Mesenchymal stem cell (in vitro differentiated cells and primary cell): ENCODE results near the gene RTN4RL2. TPM values are rescaled to one million over a fixed set of nuclear protein-coding genes. Genes with fewer than 3 reads are reported as not detected.
A peak's percentile ranks its signal among the peaks of the same experiment; 100 is the strongest.

Experiments used
- DNase-seq: peaks from one replicate; pipeline ENCODE4 v3.0.0-alpha.2; 2013
- H2AFZ ChIP-seq: one replicate; pipeline ENCODE4 v1.6.1; 2013; ENCODE audit warnings: low read depth, mild to moderate bottlenecking, control low read depth, inconsistent platforms, low read length, moderate library complexity
- H2AK5ac ChIP-seq: 2 replicates; pipeline ENCODE4 v1.6.1; 2013; ENCODE audit warnings: low read length, moderate library complexity, mild to moderate bottlenecking, inconsistent platforms; ENCODE audit not compliant: severe bottlenecking
- H2BK120ac ChIP-seq: one replicate; pipeline ENCODE4 v1.6.1; 2013; ENCODE audit warnings: low read depth, mild to moderate bottlenecking, inconsistent platforms, low read length, moderate library complexity
- H2BK12ac ChIP-seq, 2 experiments: one replicate each; pipeline ENCODE4 v1.6.1; 2013; ENCODE audit warnings: inconsistent platforms in 2 of 2, low read length in 2 of 2, mild to moderate bottlenecking in 2 of 2, moderate library complexity in 2 of 2, control low read depth in 1 of 2
- H2BK15ac ChIP-seq: one replicate; pipeline ENCODE4 v1.6.1; 2013; ENCODE audit warnings: mild to moderate bottlenecking, low read depth, inconsistent platforms; ENCODE audit not compliant: poor library complexity, severe bottlenecking
- H2BK5ac ChIP-seq: 2 replicates; pipeline ENCODE4 v1.6.1; 2013; ENCODE audit warnings: low read depth, mild to moderate bottlenecking, low read length, control low read depth, inconsistent platforms; ENCODE audit not compliant: poor library complexity, severe bottlenecking
- H3K14ac ChIP-seq, 2 experiments: one replicate each; pipeline ENCODE4 v1.6.1; 2013; ENCODE audit warnings: inconsistent platforms in 2 of 2, low read length in 2 of 2, control low read depth in 1 of 2, mild to moderate bottlenecking in 1 of 2, moderate library complexity in 1 of 2
- H3K18ac ChIP-seq, 2 experiments: one replicate each; pipeline ENCODE4 v1.6.1; 2013; ENCODE audit warnings: inconsistent platforms in 2 of 2, low read length in 2 of 2, control low read depth in 1 of 2, low read depth in 1 of 2, mild to moderate bottlenecking in 1 of 2
- H3K23ac ChIP-seq, 2 experiments: one replicate each; pipeline ENCODE4 v1.6.1; 2013; ENCODE audit warnings: inconsistent platforms in 2 of 2, low read length in 2 of 2, mild to moderate bottlenecking in 2 of 2, moderate library complexity in 2 of 2, control low read depth in 1 of 2
- H3K27ac ChIP-seq: 2 replicates; pipeline ENCODE4 v1.5.1; 2013; ENCODE audit warnings: mild to moderate bottlenecking, moderate library complexity, low read length, control low read depth, inconsistent platforms; ENCODE audit not compliant: poor library complexity, severe bottlenecking
- H3K27me3 ChIP-seq, 2 experiments: 2 replicates each; pipeline versions ENCODE4 v1.6.1 to v1.7.0; 2013; ENCODE audit warnings: low read length in 2 of 2, mild to moderate bottlenecking in 2 of 2, moderate library complexity in 2 of 2, control low read depth in 1 of 2, inconsistent platforms in 1 of 2; ENCODE audit not compliant: control insufficient read depth in 1 of 2, insufficient read depth in 1 of 2
- H3K36me3 ChIP-seq, 2 experiments: 2 replicates each; pipeline versions ENCODE4 v1.6.1 to v1.7.0; 2013; ENCODE audit warnings: low read length in 2 of 2, control low read depth in 1 of 2, inconsistent platforms in 1 of 2, low read depth in 1 of 2, mild to moderate bottlenecking in 1 of 2; ENCODE audit not compliant: insufficient read depth in 2 of 2, control insufficient read depth in 1 of 2
- H3K4ac ChIP-seq, 2 experiments: one replicate each; pipeline ENCODE4 v1.6.1; 2013; ENCODE audit warnings: inconsistent platforms in 2 of 2, low read length in 2 of 2, mild to moderate bottlenecking in 2 of 2, moderate library complexity in 2 of 2, control low read depth in 1 of 2, low read depth in 1 of 2
- H3K4me1 ChIP-seq: 2 replicates; pipeline ENCODE4 v1.6.1; 2013; ENCODE audit warnings: low read depth, low read length, control low read depth; ENCODE audit not compliant: control insufficient read depth, insufficient read depth
- H3K4me2 ChIP-seq: 2 replicates; pipeline ENCODE4 v1.6.1; 2013; ENCODE audit warnings: low read length, mild to moderate bottlenecking, inconsistent platforms; ENCODE audit not compliant: poor library complexity, severe bottlenecking
- H3K4me3 ChIP-seq, 2 experiments: 2 replicates each; pipeline versions ENCODE4 v1.5.1 to v1.7.0; 2013; ENCODE audit warnings: low read length in 2 of 2, mild to moderate bottlenecking in 2 of 2, control low read depth in 1 of 2, low read depth in 1 of 2; ENCODE audit not compliant: insufficient read depth in 1 of 2
- H3K79me1 ChIP-seq: replicated peaks from 2 replicates; pipeline ENCODE4 v1.6.1; 2013; ENCODE audit warnings: mild to moderate bottlenecking, control low read depth, low read length, inconsistent platforms; ENCODE audit not compliant: poor library complexity, severe bottlenecking
- H3K9ac ChIP-seq: 2 replicates; pipeline ENCODE4 v1.7.0; 2013; ENCODE audit warnings: mild to moderate bottlenecking, low read length, moderate library complexity
- H3K9me3 ChIP-seq: 2 replicates; pipeline ENCODE4 v1.7.0; 2013; ENCODE audit warnings: mild to moderate bottlenecking, low read length; ENCODE audit not compliant: control insufficient read depth
- H4K8ac ChIP-seq: one replicate; pipeline ENCODE4 v1.6.1; 2013; ENCODE audit warnings: inconsistent platforms, mild to moderate bottlenecking, low read length, moderate library complexity
- H4K91ac ChIP-seq: one replicate; pipeline ENCODE4 v1.6.1; 2013; ENCODE audit warnings: mild to moderate bottlenecking, low read length, inconsistent platforms
- WGBS: methylation state at CpG from one replicate; pipeline ENCODE4 v1.1.7; 2013; ENCODE audit warnings: mixed read lengths; 5-methylcytosine and 5-hydroxymethylcytosine counted together
- small RNA-seq: library from polyadenylated mRNA; stranded (forward); fragments of <200 nt; extraction: miRNeasy Mini kit (QIAGEN cat#:217004); gene quantifications from one replicate; pipeline ENCODE3, GENCODE V24; 2013; ENCODE audit warnings: low read depth

RTN4RL2 gene

GRCh38 chr11:57516061-57516443 is 55.7 kb downstream of the RTN4RL2 start:
- 37% methylated on average over 5 of the region's 5 CpGs for WGBS
- Histone ChIP-seq H2AFZ (no peak overlapping the region), H2BK15ac (no peak overlapping the region), H3K36me3 (no peaks in the 10 kb centered on the region), H4K8ac (peak overlapping the region; percentile 63), H3K23ac (no peak overlapping the region), H3K14ac (no peak overlapping the region), H4K91ac (no peak overlapping the region), H3K4ac (no peak overlapping the region), H2AK5ac (no peak overlapping the region), H3K27ac (no peak overlapping the region), H3K9ac (peak overlapping the region; percentile 91), H3K18ac (no peak overlapping the region), H2BK120ac (no peak overlapping the region), H3K27me3 (no peaks in the 10 kb centered on the region), H2BK12ac (no peak overlapping the region), H2BK5ac (no peak overlapping the region), H3K4me2 (peak overlapping the region; percentile 99), H3K9me3 (no peaks in the 10 kb centered on the region), H3K79me1 (no peaks in the 10 kb centered on the region), H3K4me3 (peak overlapping the region; percentile 72 to 84), H3K4me1 (peaks cover 14% of the 10 kb centered on the region)
- no peak for DNase-seq

DNA sequence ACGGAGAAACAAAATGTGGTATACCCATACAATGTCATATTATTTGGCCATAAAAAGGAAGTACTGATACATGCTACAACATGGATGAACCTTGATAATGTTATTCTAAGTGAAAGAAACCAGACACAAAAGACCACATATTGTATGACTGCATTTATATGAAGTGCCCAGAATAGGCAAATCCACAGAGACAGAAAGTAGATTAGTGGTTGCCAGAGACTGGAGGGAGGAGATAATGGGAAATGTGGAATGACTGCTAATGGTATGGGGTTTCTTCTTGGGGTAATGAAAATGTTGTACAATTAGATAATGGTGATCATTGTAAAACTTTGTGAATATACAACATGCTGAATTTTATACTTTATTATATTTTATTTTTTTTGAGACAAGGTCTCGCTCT is 60.8 kb downstream of the RTN4RL2 start:
- 86% methylated on average over 1 of the region's 2 CpGs for WGBS
- no peaks in the 10 kb centered on the region for H3K27me3 ChIP-seq

DNA sequence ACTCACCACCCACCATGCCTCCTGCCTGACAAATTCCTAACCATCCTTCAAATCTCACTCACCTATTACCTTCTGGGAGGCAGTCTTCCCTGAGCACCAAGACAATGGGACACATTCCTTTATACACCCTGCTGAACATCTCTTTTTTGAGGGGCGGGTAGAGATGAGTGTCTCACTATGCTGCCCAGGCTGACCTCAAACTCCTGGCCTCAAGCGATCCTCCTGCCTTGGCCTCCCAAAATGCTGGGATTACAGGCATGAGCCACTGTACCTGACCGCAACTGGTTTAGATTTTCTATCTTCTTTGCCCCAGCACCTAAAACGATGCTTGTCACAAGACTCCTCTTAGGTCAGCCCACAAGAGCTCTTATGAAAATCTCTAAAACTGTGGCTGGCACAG is 63.1 kb downstream of the RTN4RL2 start:
- Histone ChIP-seq H3K27ac (no peak overlapping the region), H3K4me2 (no peak overlapping the region), H2BK120ac (no peak overlapping the region), H4K8ac (no peak overlapping the region), H2AK5ac (no peak overlapping the region), H3K4ac (no peak overlapping the region), H2BK15ac (no peak overlapping the region), H4K91ac (no peak overlapping the region), H3K4me3 (no peak overlapping the region), H3K9ac (no peak overlapping the region), H2BK12ac (no peak overlapping the region), H2AFZ (no peak overlapping the region), H3K23ac (no peak overlapping the region), H3K9me3 (peaks cover 4% of the 10 kb centered on the region), H3K79me1 (peaks cover 4% of the 10 kb centered on the region), H2BK5ac (no peak overlapping the region), H3K27me3 (no peaks in the 10 kb centered on the region), H3K14ac (no peak overlapping the region), H3K36me3 (peaks cover 4 to 17% of the 10 kb centered on the region in 2 experiments), H3K4me1 (no peaks in the 10 kb centered on the region), H3K18ac (no peak overlapping the region)
- no peak for DNase-seq
- WGBS = 94% methylated on average over 4 of the region's 4 CpGs

More for the DNA sequence above, 60.8 kb downstream of the RTN4RL2 start:
- DNase-seq = no peak
- Histone ChIP-seq H4K8ac (no peak overlapping the region), H2BK5ac (no peak overlapping the region), H3K79me1 (no peaks in the 10 kb centered on the region), H2AK5ac (no peak overlapping the region), H3K4me2 (no peak overlapping the region), H4K91ac (no peak overlapping the region), H2BK120ac (no peak overlapping the region), H3K23ac (no peak overlapping the region), H3K14ac (no peak overlapping the region), H3K4ac (no peak overlapping the region), H3K4me3 (no peak overlapping the region), H3K9ac (no peak overlapping the region), H3K27ac (no peak overlapping the region), H2BK15ac (no peak overlapping the region), H2AFZ (no peak overlapping the region), H3K9me3 (peaks cover 4% of the 10 kb centered on the region), H3K18ac (no peak overlapping the region), H2BK12ac (no peak overlapping the region), H3K36me3 (peaks cover 0 to 10% of the 10 kb centered on the region in 2 experiments), H3K4me1 (no peaks in the 10 kb centered on the region)

Small RNA genes lying within 50 kb of the gene (small RNA-seq; reads per million reads assigned to genes)
- gene RNA5SP341 = not detected
